Astrocyte (in vitro differentiated cells and primary cell): Measurements from ENCODE around the gene HECTD4. TPM values are rescaled to one million over a fixed set of nuclear protein-coding genes. Genes with fewer than 3 reads are reported as not detected.
A peak's percentile ranks its signal among the peaks of the same experiment; 100 is the strongest.

ENCODE experiments used
- DNase-seq: peaks from one replicate; pipeline ENCODE4 v3.0.0-alpha.2; 2010; ENCODE audit warnings: low read depth
- FAIRE-seq: peaks from 2 replicates; lab custom pipeline; 2011; peaks lifted over from hg19 to GRCh38; lab: Jason Lieb, UNC
- H2AFZ ChIP-seq: 2 replicates; pipeline ENCODE4 v1.6.0; 2012; ENCODE audit warnings: low read depth, low read length, inconsistent platforms
- H3K27ac ChIP-seq: 2 replicates; pipeline ENCODE4 v1.5.1; 2011; ENCODE audit warnings: low read depth, low read length, inconsistent platforms
- H3K27me3 ChIP-seq: 2 replicates; pipeline ENCODE4 v1.6.0; 2011; ENCODE audit warnings: low read length, inconsistent platforms; ENCODE audit not compliant: insufficient read depth
- H3K36me3 ChIP-seq: 2 replicates; pipeline ENCODE4 v1.5.1; 2011; ENCODE audit warnings: low read length, inconsistent platforms; ENCODE audit not compliant: insufficient read depth
- H3K4me1 ChIP-seq: 2 replicates; pipeline ENCODE4 v1.5.1; 2011; ENCODE audit warnings: low read length, inconsistent platforms; ENCODE audit not compliant: insufficient read depth
- H3K4me2 ChIP-seq: 2 replicates; pipeline ENCODE4 v1.6.0; 2012; ENCODE audit warnings: low read length, inconsistent platforms
- H3K4me3 ChIP-seq: 2 replicates; pipeline ENCODE4 v1.5.1; 2011; ENCODE audit warnings: low read depth, mild to moderate bottlenecking, low read length, inconsistent platforms; ENCODE audit not compliant: insufficient read depth
- H3K79me2 ChIP-seq: 2 replicates; pipeline ENCODE4 v1.6.0; 2012; ENCODE audit warnings: mild to moderate bottlenecking, low read length, inconsistent platforms; ENCODE audit not compliant: insufficient read depth
- H3K9ac ChIP-seq: 2 replicates; pipeline ENCODE4 v1.6.0; 2012; ENCODE audit warnings: mild to moderate bottlenecking, low read length, inconsistent platforms
- H3K9me3 ChIP-seq: 2 replicates; pipeline ENCODE4 v1.5.1; 2012; ENCODE audit warnings: low read depth, mild to moderate bottlenecking, low read length, inconsistent platforms; ENCODE audit not compliant: insufficient read depth
- H4K20me1 ChIP-seq: 2 replicates; pipeline ENCODE4 v1.6.0; 2012; ENCODE audit warnings: low read length, inconsistent platforms; ENCODE audit not compliant: insufficient read depth
- H3K27ac Mint-ChIP-seq: one replicate; pipeline ENCODE4 v1.8.0; 2021; ENCODE audit warnings: mild to moderate bottlenecking, mixed read lengths; ENCODE audit not compliant: unreplicated experiment
- H3K27me3 Mint-ChIP-seq: one replicate; pipeline ENCODE4 v1.8.0; 2021; ENCODE audit warnings: low read depth, mixed read lengths; ENCODE audit not compliant: unreplicated experiment
- H3K36me3 Mint-ChIP-seq: one replicate; pipeline ENCODE4 v1.8.0; 2021; ENCODE audit warnings: low read depth, mixed read lengths; ENCODE audit not compliant: unreplicated experiment
- H3K4me1 Mint-ChIP-seq: one replicate; pipeline ENCODE4 v1.8.0; 2021; ENCODE audit warnings: low read depth, mixed read lengths; ENCODE audit not compliant: unreplicated experiment
- H3K4me3 Mint-ChIP-seq: one replicate; pipeline ENCODE4 v1.8.0; 2021; ENCODE audit warnings: mild to moderate bottlenecking, moderate library complexity, mixed read lengths; ENCODE audit not compliant: unreplicated experiment
- H3K9me3 Mint-ChIP-seq: one replicate; pipeline ENCODE4 v1.8.0; 2021; ENCODE audit warnings: mild to moderate bottlenecking, mixed read lengths; ENCODE audit not compliant: unreplicated experiment
- CTCF ChIP-seq: IDR thresholded peaks from 2 replicates; pipeline ENCODE4 v1.5.1; 2011; ENCODE audit warnings: low read depth, mild to moderate bottlenecking, inconsistent platforms, low read length, moderate library complexity; ENCODE audit not compliant: insufficient read depth
- EZH2 ChIP-seq: IDR thresholded peaks from 2 replicates; pipeline ENCODE4 v1.6.1; 2012; ENCODE audit warnings: mild to moderate bottlenecking, low read length, inconsistent platforms; ENCODE audit not compliant: insufficient read depth
- total RNA-seq: library from RNA; stranded (reverse); gene quantifications from 2 replicates; pipeline ENCODE4 v1.2.1, GENCODE V29; 2021

The HECTD4 gene
- total RNA-seq, 1 donor from 2014 or later, result 38.9 TPM

- H3K9me3 ChIP-seq, result no peaks in the 10 kb centered on the region
- Mint-ChIP-seq H3K36me3 (peaks cover 34% of the 10 kb centered on the region), H3K4me3 (no peak overlapping the region), H3K4me1 (peaks cover 2% of the 10 kb centered on the region), H3K27me3 (no peaks in the 10 kb centered on the region), H3K9me3 (peaks cover under 1% of the 10 kb centered on the region), H3K27ac (no peak overlapping the region)
- no peaks in the 10 kb centered on the region for H3K4me1 ChIP-seq
- H3K9ac ChIP-seq, result no peak overlapping the region
- H4K20me1 ChIP-seq, result peaks cover 3% of the 10 kb centered on the region
- no peaks in the 10 kb centered on the region for H3K79me2 ChIP-seq
- peaks cover 31% of the 10 kb centered on the region for H3K36me3 ChIP-seq
- no peak overlapping the region for H3K4me3 ChIP-seq
- no peak for FAIRE-seq
- DNase-seq, result no peak
- H3K27ac ChIP-seq, result no peak overlapping the region
- TF ChIP-seq EZH2 (no peak), CTCF (no peak)
- H3K27me3 ChIP-seq, result no peaks in the 10 kb centered on the region
- no peak overlapping the region for H2AFZ ChIP-seq
- H3K4me2 ChIP-seq, result no peak overlapping the region
Observed at GRCh38 chr12:112149596-112149995, 232.6 kb downstream of the HECTD4 start.

GRCh38 chr12:112148031-112148513 lies 234.2 kb downstream of the HECTD4 start:
- Histone ChIP-seq H3K79me2 (no peaks in the 10 kb centered on the region), H3K9ac (no peak overlapping the region), H3K27ac (peak overlapping the region; percentile 18), H3K4me1 (no peaks in the 10 kb centered on the region), H3K4me2 (peak overlapping the region; percentile 31), H4K20me1 (peaks cover 3% of the 10 kb centered on the region), H3K27me3 (no peaks in the 10 kb centered on the region), H3K9me3 (no peaks in the 10 kb centered on the region), H3K36me3 (peaks cover 37% of the 10 kb centered on the region), H3K4me3 (no peak overlapping the region), H2AFZ (no peak overlapping the region)
- Mint-ChIP-seq H3K36me3 (peaks cover 27% of the 10 kb centered on the region), H3K4me1 (peaks cover 2% of the 10 kb centered on the region), H3K27me3 (no peaks in the 10 kb centered on the region), H3K27ac (peak overlapping the region; percentile 80), H3K4me3 (no peak overlapping the region), H3K9me3 (no peaks in the 10 kb centered on the region)
- peak; percentile 70 for DNase-seq
- peak; percentile 9 for FAIRE-seq
- no peak for TF ChIP-seq CTCF
- TF ChIP-seq EZH2, result no peak

- Histone ChIP-seq H3K79me2 (no peaks in the 10 kb centered on the region), H3K27ac (no peak overlapping the region), H4K20me1 (peaks cover 3% of the 10 kb centered on the region), H3K36me3 (peaks cover 43% of the 10 kb centered on the region), H3K4me2 (no peak overlapping the region), H3K9me3 (no peaks in the 10 kb centered on the region), H2AFZ (no peak overlapping the region), H3K4me1 (no peaks in the 10 kb centered on the region), H3K9ac (no peak overlapping the region), H3K27me3 (no peaks in the 10 kb centered on the region), H3K4me3 (no peak overlapping the region)
- TF ChIP-seq CTCF (no peak), EZH2 (no peak)
- H3K9me3 Mint-ChIP-seq, result no peaks in the 10 kb centered on the region
- FAIRE-seq (no peak), DNase-seq (no peak)
- H3K27ac Mint-ChIP-seq, result no peak overlapping the region
- H3K27me3 Mint-ChIP-seq, result no peaks in the 10 kb centered on the region
- peaks cover 21% of the 10 kb centered on the region for H3K36me3 Mint-ChIP-seq
- H3K4me3 Mint-ChIP-seq, result no peak overlapping the region
- peaks cover 2% of the 10 kb centered on the region for H3K4me1 Mint-ChIP-seq
Observed at GRCh38 chr12:112146123-112146522, 236.1 kb downstream of the HECTD4 start.
